ENCODE data around the gene BICDL1.

GRCh38 chr12:120067901-120068300 is 78.9 kb downstream of the BICDL1 start:
- no peak for TF ChIP-seq EZH2phosphoT487 (IDR thresholded peaks at IDR 0.05; ENCODE audit: borderline replicate concordance)
- no peak for TF ChIP-seq CTCF (conservative IDR thresholded peaks at IDR 0.05; ENCODE audit: low read length)
